GM21529 (cell line): ENCODE data around the gene MDM2.
"Not testable (repeated sequence)": the region's sequence is repeated elsewhere in the genome, so short reads cannot be mapped to it uniquely, and the experiment has no call there.

ENCODE experiments used
- ATAC-seq: cut with Tn5 transposase; IDR thresholded peaks from one replicate; pipeline ENCODE4 v1.9.1; 2021; ENCODE audit not compliant: unreplicated experiment

The MDM2 gene

GRCh38 chr12:68785358-68785757 lies 22.6 kb upstream of the MDM2 start:
- no peak for ATAC-seq

GRCh38 chr12:68785823-68786222 lies 22.2 kb upstream of the MDM2 start:
- ATAC-seq = no peak

DNA sequence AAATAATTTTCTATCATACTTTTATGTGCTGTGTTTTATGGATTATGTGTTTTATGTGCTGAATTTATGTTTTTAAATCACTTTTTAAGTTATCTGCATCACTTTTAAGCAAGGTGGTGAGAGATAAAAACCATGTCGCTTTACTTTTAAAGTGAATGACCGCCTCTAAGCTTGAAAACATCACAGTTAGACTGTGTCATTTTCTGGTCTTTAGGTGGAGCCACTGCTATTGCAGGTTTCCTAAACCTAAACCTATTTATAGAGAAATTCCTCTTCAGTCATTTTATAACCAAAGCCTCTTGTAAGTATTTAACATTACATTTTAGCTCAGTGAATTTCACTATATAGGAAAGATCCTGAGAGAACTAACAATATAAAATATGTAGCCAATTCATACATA lies 21.0 kb upstream of the MDM2 start:
- ATAC-seq = no peak

DNA sequence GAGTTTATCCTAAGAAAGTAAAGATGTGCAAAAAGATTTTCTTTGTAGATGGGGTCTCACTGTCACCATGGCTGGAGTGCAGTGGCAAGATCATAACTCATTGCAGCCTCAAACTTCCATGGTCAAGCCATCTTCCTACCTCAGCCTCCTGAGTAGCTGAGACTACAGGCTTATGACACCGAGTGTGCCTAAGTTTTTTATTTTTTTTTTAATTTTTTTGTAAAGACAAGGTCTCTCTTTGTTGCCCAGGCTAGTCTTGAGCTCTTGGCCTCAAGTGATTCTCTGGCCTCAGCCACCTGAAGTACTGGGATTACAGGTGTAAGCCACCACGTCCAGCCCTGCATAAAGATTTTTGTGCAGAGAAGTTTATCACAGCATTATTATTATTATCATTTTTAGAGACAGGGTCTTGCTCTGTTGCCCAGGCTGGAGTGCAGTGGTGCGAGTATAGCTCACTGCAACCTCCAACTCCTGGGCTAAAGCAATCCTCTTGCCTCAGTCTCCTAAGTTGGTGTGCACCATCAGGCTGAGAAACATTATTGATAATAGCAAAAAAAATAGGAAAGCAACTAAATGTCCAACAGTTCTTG lies 19.3 kb upstream of the MDM2 start:
- ATAC-seq = no peak

DNA sequence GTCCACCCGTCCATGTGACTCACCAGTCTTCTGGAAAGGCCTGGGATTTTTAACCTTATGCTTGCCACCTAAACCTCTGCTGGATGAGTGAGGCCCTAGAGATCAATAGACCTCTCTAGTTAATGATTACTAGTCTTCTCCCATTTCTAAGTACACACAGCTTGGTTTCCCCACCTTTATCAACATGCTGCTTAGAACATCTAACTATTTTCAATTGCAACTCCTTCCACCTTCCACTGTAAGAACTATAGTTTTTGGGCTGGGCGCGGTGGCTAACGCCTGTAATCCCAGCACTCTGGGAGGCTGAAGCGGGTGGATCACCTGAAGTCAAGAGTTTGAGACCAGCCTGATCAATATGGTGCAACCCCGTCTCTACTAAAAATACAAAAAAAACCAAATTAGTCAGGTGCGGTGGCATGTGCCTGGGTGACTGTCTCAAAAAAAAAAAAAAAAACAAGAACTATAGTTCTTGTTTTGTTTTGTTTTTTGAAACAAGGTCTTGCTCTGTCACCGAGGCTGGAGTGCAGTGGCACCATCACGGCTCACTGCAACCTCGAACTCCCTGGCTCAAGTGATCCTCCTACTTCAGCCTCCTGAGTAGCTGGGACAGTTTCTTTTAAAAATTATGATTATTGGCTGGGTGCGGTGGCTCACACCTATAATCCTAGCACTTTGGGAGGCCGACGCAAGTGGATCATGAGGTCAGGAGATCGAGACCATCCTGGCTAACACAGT lies 18.7 kb upstream of the MDM2 start:
- ATAC-seq = no peak

GRCh38 chr12:68790081-68790951 lies 17.7 kb upstream of the MDM2 start:
- ATAC-seq = no peak

- no peak for ATAC-seq
Observed at GRCh38 chr12:68790952-68791234, 17.1 kb upstream of the MDM2 start.

DNA sequence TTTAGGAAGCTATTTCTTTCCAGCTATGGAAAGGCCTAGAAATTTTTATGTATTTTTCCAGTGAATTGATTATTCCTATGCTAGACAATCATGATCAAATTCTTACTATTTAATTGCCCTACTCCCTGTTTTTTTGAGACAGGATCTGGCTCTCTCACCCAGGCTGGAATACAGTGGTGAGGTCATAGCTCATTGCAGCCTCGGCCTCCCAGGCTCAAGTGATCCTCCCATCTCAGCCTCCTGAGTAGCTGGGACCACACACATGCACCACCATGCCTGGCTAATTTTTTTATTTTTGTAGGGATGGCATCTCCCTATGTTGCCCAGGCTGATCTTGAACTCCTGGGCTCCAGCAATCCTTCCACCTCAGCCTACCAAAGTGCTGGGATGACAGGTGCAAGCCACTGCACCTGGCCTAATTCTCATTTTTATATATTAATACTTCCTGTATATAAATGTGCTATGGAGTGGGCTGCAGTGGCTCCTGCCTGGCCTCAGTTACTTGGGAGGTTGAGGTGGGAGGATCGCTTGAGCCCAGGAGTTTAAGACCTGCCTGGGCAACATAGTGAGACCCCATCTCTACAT lies 16.0 kb upstream of the MDM2 start:
- no peak for ATAC-seq

DNA sequence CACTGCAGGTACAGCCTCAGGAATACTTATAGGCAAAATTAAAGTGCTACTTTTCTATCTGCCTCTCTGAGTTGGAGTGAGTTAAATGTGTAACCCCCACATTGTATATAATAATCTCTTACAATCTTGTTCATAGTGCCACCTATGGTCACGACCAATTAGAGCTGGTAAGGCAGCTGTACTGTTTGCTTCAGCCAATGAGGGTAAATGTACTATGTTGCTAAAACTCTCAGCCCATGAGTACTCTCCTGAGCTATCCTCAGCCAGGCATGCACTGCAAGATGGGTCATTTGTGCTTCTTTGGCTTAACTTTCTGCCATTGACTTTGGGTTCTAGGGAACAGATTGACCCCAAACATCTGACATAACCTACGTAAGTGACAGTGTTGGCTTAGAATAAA lies 15.0 kb upstream of the MDM2 start:
- peak; percentile 95 for ATAC-seq

GRCh38 chr12:68793436-68793835 lies 14.5 kb upstream of the MDM2 start:
- no peak for ATAC-seq

DNA sequence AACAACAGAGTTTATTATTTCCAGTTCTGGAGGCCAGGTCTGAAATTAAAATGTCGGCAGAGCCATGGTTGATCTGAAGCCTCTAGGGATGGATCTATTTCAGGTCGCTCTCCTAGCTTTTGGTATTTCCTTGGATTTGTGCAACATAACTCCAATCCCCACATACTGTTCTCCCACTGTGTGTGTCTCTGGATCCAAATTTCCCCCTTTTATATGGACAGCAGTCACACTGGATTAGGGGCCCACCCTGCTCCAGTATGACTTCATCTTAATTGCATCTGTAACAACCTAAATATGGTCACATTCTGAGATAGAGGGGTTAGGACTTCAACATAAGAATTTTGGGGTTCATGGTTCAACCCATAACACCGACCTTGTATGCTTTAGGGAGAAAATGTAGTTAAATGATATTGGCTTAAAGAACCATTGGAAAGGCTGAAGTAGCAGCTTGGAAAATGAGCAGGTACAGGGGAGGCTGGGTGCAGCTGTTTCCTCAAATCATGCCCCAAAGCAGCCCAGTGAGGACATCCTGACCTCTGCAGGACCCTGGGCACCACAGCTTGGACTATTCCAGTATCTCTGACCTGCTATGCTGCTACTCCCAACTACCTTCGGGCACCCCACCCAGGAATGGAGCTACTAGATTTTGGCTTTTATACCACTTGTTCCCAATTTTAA lies 13.9 kb upstream of the MDM2 start:
- no peak for ATAC-seq

GRCh38 chr12:68794653-68795251 lies 13.2 kb upstream of the MDM2 start:
- ATAC-seq = no peak

DNA sequence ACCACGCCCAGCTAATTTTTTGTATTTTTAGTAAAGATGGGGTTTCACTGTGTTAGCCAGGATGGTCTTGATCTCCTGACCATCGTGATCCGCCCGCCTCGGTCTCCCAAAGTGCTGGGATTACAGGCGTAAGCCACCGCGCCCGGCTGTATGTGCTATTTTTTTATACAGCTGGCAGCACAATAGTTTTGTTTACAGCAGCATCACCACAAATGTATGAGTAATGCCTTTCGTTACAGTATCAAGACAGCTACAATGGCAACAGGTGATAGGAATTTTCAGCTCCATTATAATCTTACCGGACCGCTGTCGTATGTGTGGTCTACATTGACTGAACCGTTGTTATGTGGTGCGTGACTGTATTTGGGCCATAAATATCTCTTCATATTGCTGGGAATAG lies 11.6 kb upstream of the MDM2 start:
- ATAC-seq = no peak

GRCh38 chr12:68798882-68799234 lies 9.1 kb upstream of the MDM2 start:
- ATAC-seq = no peak

GRCh38 chr12:68800294-68800693 lies 7.7 kb upstream of the MDM2 start:
- ATAC-seq = no peak

DNA sequence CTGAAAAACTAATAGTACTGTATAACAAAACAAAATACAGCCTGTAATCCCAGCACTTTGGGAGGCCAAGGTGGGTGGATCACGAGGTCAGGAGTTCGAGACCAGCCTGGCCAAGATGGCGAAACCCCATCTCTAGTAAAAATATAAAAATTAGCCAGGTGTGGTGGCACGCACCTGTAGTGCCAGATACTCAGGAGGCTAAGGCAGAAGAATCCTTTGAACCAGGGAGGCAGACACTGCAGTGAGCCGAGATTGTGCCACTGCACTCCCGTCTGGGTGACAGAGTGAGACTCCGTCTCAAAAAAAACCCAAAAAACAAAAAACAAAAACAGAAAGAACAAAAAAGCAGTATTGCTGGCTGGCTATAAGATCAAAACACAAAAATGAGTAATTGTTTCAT lies 6.9 kb upstream of the MDM2 start:
- not testable (repeated sequence) for ATAC-seq

DNA sequence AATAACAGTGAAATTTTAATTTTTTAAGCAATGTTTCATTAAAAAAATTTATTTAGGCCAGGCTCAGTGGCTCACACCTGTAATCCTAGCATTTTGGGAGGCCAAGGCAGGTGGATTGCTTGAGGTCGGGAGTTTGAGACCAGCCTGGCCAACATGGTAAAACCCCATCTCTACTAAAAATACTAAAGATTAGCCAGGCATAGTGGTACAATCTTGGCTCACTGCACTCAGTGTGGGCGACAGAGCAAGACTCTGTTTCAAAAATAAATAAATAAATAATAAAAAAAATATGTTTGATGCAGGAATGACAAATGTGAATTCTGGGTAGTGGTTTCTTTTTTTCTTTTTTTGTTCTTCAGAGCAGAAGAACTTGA lies 5.6 kb upstream of the MDM2 start:
- peak; percentile 20 for ATAC-seq

DNA sequence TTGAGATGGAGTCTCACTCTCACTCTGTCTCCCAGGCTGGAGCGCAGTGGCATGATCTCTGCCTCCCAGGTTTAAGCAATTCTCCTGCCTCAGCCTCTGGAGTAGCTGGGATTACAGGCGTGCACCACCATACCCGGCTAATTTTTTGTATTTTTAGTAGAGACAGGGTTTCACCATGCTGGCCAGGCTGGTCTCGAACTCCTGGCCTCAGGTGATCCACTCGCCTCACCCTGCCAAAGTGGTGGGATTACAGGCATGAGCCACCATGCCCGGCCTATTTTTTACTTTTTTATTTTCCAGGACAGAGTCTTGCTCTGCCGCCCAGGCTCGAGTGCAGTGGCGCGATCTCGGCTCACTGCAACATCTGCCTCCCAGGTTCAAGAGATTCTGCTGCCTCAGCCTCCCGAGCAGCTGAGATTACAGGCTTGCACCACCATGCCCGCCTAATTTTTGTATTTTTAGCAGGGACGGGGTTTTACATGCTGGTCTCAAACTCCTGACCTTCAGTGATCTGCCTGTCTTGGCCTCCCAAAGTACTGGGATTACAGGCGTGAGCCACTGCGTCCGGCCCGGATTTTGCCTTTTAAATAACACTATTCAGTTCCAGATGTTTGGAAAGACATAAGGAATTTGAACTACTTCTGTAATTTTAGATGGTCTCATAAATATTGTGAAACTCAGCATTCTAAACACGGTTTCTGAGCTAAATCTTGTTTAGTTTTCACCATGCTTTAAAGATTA lies 4.9 kb upstream of the MDM2 start:
- ATAC-seq = not testable (repeated sequence)

DNA sequence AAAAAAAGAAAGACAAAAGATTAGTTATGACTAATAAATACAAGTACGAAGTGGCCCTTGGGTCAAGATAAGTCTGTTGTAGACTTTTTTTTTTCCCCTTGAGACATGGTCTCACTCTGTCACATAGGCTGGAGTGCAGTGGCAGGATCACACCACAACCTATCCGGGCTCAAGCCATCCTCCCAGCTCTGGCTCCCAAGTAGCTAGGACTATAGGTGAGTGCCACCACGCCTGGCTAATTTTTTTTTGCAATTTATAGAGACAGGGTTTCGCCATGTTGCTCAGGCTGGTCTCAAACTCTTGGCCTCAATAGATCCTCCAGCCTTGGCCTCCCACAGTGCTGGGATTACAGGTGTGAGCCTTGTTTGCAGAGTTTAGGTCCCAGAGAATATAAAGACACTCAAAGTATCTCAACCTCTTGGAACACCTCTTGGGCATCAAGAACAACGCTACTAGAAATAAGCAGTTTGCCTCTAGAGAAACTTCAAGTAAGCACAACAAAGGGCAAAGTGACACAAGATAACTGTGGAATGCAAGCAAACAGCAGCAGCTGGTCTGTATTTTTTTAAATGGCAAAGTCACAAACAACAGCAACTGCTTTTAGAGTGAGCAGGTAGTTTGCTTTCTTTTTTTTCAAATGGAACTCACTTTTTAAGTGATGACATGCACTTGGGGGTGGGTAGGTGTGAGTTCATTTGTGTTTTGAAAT lies 3.9 kb upstream of the MDM2 start:
- no peak for ATAC-seq
